Ecto neural progenitor cell (in vitro differentiated cells): ENCODE results near the gene CT45A3.
"Not testable (repeated sequence)": the region's sequence is repeated elsewhere in the genome, so short reads cannot be mapped to it uniquely, and the experiment has no call there.

Experiments
- DNase-seq: peaks from one replicate; pipeline ENCODE4 v3.0.0-alpha.2; 2018; ENCODE audit warnings: low spot score

Gene CT45A3

DNA sequence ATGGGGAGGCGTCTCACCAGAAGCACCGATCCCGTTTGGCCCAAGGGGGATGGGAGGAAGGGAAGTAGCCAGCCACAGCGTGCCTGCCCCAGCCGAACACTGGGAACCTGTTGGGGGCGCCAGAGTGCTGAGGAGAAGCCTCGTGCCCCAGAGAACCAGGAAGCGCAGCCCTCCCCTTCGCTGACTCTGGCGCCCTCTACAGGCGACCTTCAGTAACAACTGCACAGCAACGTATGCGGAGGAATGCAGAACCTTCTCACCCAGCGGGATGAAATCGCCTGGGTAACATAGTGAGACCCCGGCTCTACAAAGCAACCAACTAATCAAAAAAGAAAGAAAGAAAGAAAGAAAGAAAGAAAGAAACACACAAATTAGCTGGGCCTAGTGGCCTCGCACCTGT lies at the start of gene CT45A3:
Gene CT45A3 (minus strand): TSS at position 101 of the 400 bp plus-strand sequence. CDS start 3,747 bp downstream, outside the sequence.
- not testable (repeated sequence) for DNase-seq

GRCh38 chrX:135802687-135803086 lies 34.7 kb upstream of the CT45A3 start, which contains the start of gene CT45A6:
CT45A6 (minus strand) TSS chrX:135802787; CDS start chrX:135798993, 3,794 bp downstream.
- not testable (repeated sequence) for DNase-seq

- not testable (repeated sequence) for DNase-seq
These were observed 17.4 kb upstream of the CT45A3 start, which contains the start of gene CT45A5 for GRCh38 chrX:135785403-135785802. CT45A5 (minus strand) TSS chrX:135785503; CDS start chrX:135781729, 3,774 bp downstream.

DNA sequence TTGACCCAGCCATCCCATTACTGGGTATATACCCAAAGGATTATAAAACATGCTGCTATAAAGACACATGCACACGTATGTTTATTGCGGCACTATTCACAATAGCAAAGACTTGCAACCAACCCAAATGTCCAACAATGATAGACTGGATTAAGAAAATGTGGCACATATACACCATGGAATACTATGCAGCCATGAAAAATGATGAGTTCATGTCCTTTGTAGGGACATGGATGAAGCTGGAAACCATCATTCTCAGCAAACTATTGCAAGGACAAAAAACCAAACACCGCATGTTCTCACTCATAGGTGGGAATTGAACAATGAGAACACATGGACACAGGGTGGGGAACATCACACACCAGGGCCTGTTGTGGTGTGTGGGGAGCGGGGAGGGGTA lies 23.3 kb downstream of the CT45A3 start:
- DNase-seq: not testable (repeated sequence)

GRCh38 chrX:135741192-135741715 lies 26.7 kb downstream of the CT45A3 start:
- no peak for DNase-seq

DNA sequence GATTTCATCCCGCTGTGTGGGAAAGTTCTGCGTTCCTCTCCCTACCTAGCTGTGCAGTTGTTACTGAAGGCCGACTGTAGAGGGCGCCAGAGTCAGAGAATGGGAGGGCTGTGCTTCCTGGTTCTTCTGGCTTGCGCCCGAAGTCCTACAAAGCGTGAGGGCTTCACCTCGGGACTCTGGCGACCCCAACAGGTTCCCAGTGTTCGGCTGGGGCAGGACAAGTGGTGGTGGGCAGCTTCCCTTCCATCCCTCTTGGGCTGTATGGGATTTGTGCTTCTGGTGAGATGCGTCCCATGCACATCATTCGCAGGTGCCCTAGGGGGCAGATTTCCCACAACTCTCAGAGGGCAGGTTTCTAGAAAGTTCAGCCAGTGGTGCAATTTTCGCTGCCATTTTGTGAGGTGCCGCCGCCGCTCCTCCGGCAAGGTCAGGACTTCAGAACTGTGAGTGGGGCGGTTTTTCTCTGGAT lies 27.3 kb downstream of the CT45A3 start:
- DNase-seq: no peak

GRCh38 chrX:135737366-135738071 lies 30.5 kb downstream of the CT45A3 start:
- no peak for DNase-seq

GRCh38 chrX:135734666-135735065 lies 33.3 kb downstream of the CT45A3 start:
- DNase-seq: not testable (repeated sequence)

GRCh38 chrX:135713795-135714194 lies 54.2 kb downstream of the CT45A3 start:
- DNase-seq: no peak

DNA sequence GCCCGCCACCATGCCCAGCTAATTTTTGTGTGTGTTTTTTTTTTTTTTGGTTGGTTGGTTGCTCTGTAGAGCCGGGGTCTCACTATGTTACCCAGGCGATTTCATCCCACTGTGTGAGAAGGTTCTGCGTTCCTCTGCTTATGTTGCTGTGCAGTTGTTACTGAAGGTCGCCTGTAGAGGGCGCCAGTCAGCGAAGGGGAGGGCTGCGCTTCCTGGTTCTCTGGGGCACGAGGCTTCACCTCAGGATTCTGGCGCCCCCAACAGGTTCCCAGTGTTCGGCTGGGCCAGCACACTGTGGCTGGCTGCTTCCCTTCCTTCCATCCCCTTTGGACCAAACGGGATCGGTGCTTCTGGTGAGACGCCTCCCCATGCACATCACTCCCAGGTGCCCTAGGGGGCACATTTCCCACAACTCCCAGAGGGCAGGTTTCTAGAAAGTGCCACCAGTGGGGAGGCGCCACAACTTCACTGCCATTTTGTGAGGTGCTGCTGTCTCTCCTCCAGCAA lies 54.8 kb downstream of the CT45A3 start, which contains the start of gene CT45A1:
Gene CT45A1 (plus strand): TSS at position 457 of the 507 bp plus-strand sequence. CDS start 5,302 bp downstream, outside the sequence.
- not testable (repeated sequence) for DNase-seq
